Inferior parietal cortex (tissue), 1 donor: ENCODE measurements around the gene PRM1.

Source experiments
- DNase-seq: peaks from one replicate; pipeline ENCODE4 v3.0.0-alpha.2; 2016; ENCODE audit errors: extremely low spot score

Gene PRM1

GRCh38 chr16:11280616-11281522 is at the start of gene PRM1:
TSS of gene PRM1 (minus strand) at chr16:11281330. CDS start at chr16:11281238, 92 bp downstream.
- no peak for DNase-seq

GRCh38 chr16:11330526-11331237 is 49.6 kb upstream of the PRM1 start:
- no peak for DNase-seq

GRCh38 chr16:11329891-11330290 is 48.8 kb upstream of the PRM1 start:
- DNase-seq = no peak

GRCh38 chr16:11329071-11329491 is 48.0 kb upstream of the PRM1 start:
- no peak for DNase-seq

- no peak for DNase-seq
These were observed 47.3 kb upstream of the PRM1 start for GRCh38 chr16:11328172-11329070.

GRCh38 chr16:11327277-11328171 is 46.4 kb upstream of the PRM1 start:
- DNase-seq = no peak

GRCh38 chr16:11326737-11327276 is 45.7 kb upstream of the PRM1 start:
- no peak for DNase-seq

- DNase-seq = no peak
These were observed 45.1 kb upstream of the PRM1 start for GRCh38 chr16:11326084-11326736.

- no peak for DNase-seq
These were observed 44.4 kb upstream of the PRM1 start for GRCh38 chr16:11325404-11326083.

- no peak for DNase-seq
These were observed 42.6 kb upstream of the PRM1 start for GRCh38 chr16:11323551-11324336.

- no peak for DNase-seq
These were observed 41.7 kb upstream of the PRM1 start for GRCh38 chr16:11322823-11323222.

GRCh38 chr16:11321662-11322061 is 40.5 kb upstream of the PRM1 start:
- no peak for DNase-seq

GRCh38 chr16:11320170-11320569 is 39.0 kb upstream of the PRM1 start:
- no peak for DNase-seq

- DNase-seq = no peak
These were observed 38.5 kb upstream of the PRM1 start for GRCh38 chr16:11319529-11320146.

- DNase-seq = no peak
These were observed 37.7 kb upstream of the PRM1 start for GRCh38 chr16:11318817-11319216.

- no peak for DNase-seq
These were observed 35.3 kb upstream of the PRM1 start for GRCh38 chr16:11316331-11317015.

- no peak for DNase-seq
These were observed 34.4 kb upstream of the PRM1 start for GRCh38 chr16:11315510-11315909.
